Ishikawa (cell line): Measurements from ENCODE around the gene GARIN3.

ENCODE experiments used
- CEBPB ChIP-seq: IDR thresholded peaks from 2 replicates; pipeline ENCODE4 v1.6.1; 2012
- CREB1 ChIP-seq: IDR thresholded peaks from 2 replicates; pipeline ENCODE4 v1.6.1; 2012; ENCODE audit warnings: low read depth
- EGR1 ChIP-seq: IDR thresholded peaks from 2 replicates; pipeline ENCODE4 v1.6.1; 2012
- EP300 ChIP-seq: IDR thresholded peaks from 2 replicates; pipeline ENCODE4 v1.6.1; 2012; ENCODE audit warnings: borderline replicate concordance
- FOXM1 ChIP-seq: IDR thresholded peaks from 2 replicates; pipeline ENCODE4 v1.6.1; 2012; ENCODE audit warnings: low read depth, borderline replicate concordance
- NFIC ChIP-seq: IDR thresholded peaks from 2 replicates; pipeline ENCODE4 v1.6.1; 2012
- RAD21 ChIP-seq: IDR thresholded peaks from 2 replicates; pipeline ENCODE4 v1.6.1; 2012; ENCODE audit warnings: low read depth
- TAF1 ChIP-seq: IDR thresholded peaks from 2 replicates; pipeline ENCODE4 v1.6.1; 2012; ENCODE audit warnings: low read depth, mild to moderate bottlenecking
- TCF12 ChIP-seq: IDR thresholded peaks from 2 replicates; pipeline ENCODE4 v1.6.1; 2012; ENCODE audit warnings: low read depth
- TEAD4 ChIP-seq: IDR thresholded peaks from 2 replicates; pipeline ENCODE4 v1.6.1; 2012
- USF1 ChIP-seq: IDR thresholded peaks from 2 replicates; pipeline ENCODE4 v1.6.1; 2012
- YY1 ChIP-seq: IDR thresholded peaks from 2 replicates; pipeline ENCODE4 v1.6.1; 2012; ENCODE audit warnings: low read depth
- ZBTB7A ChIP-seq: IDR thresholded peaks from 2 replicates; pipeline ENCODE4 v1.6.1; 2012; ENCODE audit warnings: low read depth
- TF ChIP-seq, protein P1 (sequence below): IDR thresholded peaks from 2 replicates; pipeline ENCODE4 v1.6.1; 2012
- TF ChIP-seq, protein P2 (sequence below): IDR thresholded peaks from 2 replicates; pipeline ENCODE4 v1.6.1; 2012; ENCODE audit warnings: low read depth, mild to moderate bottlenecking

Gene GARIN3

DNA sequence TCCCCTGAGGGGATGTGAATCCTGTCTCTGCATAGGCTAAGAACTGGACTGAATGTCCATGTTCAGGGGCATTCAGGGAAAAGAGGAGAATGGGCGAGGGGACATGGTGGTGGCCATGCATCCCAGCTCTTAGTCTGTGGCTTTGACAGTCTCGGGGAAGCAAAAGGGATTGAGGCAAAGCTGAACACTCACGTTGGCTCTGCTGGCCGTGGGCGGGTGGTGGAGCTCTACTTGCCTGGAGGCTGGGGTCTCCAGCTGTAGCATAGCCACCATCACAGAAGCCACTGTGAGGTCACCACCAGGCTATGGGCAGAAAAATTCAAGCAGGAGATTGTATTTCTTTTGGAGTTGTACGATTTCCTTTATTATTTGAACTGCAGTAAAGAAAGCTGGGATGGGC, 4.1 kb downstream of the GARIN3 start:
- TF ChIP-seq CREB1 (no peak), TCF12 (no peak), NFIC (no peak)

DNA sequence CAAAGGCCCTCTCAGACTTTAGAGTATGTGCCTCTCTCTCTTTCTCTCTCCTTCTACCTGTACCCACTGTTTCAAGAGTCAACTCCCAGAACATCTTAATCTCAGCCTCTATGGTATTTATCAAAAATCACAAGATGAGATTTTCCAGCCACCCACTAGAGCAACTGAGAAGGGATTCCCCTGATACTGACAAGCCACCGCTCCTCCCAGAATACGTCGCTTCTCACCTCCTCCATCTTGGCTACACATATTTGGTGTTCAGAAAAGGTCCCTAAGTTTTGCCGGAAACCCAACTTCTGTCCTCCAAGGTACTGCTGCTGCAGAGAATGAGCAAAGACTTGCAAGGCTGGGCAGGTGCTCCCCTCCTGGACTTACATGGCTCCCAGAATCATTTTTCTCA, 6.1 kb downstream of the GARIN3 start:
- TF ChIP-seq ZBTB7A (no peak), EP300 (no peak), FOXM1 (no peak), YY1 (no peak), TEAD4 (no peak), USF1 (no peak), EGR1 (no peak), CREB1 (no peak), NFIC (no peak), RAD21 (no peak), CEBPB (no peak), TAF1 (no peak)
- TF ChIP-seq, protein P1, sequence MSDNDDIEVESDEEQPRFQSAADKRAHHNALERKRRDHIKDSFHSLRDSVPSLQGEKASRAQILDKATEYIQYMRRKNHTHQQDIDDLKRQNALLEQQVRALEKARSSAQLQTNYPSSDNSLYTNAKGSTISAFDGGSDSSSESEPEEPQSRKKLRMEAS = no peak

GRCh38 chr5:157159209-157159751, 6.8 kb downstream of the GARIN3 start:
- no peak for TF ChIP-seq TEAD4
- no peak for TF ChIP-seq NFIC
- TF ChIP-seq ZBTB7A = no peak
- TF ChIP-seq EP300 = no peak
- TF ChIP-seq USF1 = no peak
- no peak for TF ChIP-seq CEBPB
- TF ChIP-seq FOXM1 = no peak
- no peak for TF ChIP-seq RAD21
- no peak for TF ChIP-seq TAF1
- TF ChIP-seq EGR1 = no peak
- no peak for TF ChIP-seq CREB1
- no peak for TF ChIP-seq TCF12
- TF ChIP-seq, protein P2, sequence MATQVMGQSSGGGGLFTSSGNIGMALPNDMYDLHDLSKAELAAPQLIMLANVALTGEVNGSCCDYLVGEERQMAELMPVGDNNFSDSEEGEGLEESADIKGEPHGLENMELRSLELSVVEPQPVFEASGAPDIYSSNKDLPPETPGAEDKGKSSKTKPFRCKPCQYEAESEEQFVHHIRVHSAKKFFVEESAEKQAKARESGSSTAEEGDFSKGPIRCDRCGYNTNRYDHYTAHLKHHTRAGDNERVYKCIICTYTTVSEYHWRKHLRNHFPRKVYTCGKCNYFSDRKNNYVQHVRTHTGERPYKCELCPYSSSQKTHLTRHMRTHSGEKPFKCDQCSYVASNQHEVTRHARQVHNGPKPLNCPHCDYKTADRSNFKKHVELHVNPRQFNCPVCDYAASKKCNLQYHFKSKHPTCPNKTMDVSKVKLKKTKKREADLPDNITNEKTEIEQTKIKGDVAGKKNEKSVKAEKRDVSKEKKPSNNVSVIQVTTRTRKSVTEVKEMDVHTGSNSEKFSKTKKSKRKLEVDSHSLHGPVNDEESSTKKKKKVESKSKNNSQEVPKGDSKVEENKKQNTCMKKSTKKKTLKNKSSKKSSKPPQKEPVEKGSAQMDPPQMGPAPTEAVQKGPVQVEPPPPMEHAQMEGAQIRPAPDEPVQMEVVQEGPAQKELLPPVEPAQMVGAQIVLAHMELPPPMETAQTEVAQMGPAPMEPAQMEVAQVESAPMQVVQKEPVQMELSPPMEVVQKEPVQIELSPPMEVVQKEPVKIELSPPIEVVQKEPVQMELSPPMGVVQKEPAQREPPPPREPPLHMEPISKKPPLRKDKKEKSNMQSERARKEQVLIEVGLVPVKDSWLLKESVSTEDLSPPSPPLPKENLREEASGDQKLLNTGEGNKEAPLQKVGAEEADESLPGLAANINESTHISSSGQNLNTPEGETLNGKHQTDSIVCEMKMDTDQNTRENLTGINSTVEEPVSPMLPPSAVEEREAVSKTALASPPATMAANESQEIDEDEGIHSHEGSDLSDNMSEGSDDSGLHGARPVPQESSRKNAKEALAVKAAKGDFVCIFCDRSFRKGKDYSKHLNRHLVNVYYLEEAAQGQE = no peak

GRCh38 chr5:157157293-157157891, 8.7 kb downstream of the GARIN3 start:
- TF ChIP-seq CREB1 (no peak), NFIC (no peak), TEAD4 (no peak), FOXM1 (no peak), CEBPB (no peak), RAD21 (no peak), YY1 (no peak), ZBTB7A (no peak), EP300 (no peak)
- TF ChIP-seq, protein P1 = no peak
- TF ChIP-seq, protein P2 = no peak

GRCh38 chr5:157155297-157155696, 10.8 kb downstream of the GARIN3 start:
- TF ChIP-seq CREB1 (no peak), EGR1 (no peak), TAF1 (no peak), USF1 (no peak), TCF12 (no peak), RAD21 (no peak), YY1 (no peak), ZBTB7A (no peak), FOXM1 (no peak), NFIC (no peak), EP300 (no peak), CEBPB (no peak), TEAD4 (no peak)
- TF ChIP-seq, protein P1 = no peak
- TF ChIP-seq, protein P2 = no peak
